ENCODE data around the gene ASAP2.

GRCh38 chr2:9345997-9346396, 139.4 kb downstream of the ASAP2 start:
- TF ChIP-seq CTCF (conservative IDR thresholded peaks at IDR 0.05; ENCODE audit: low read depth, low read length): no peak
- TF ChIP-seq EZH2phosphoT487 (IDR thresholded peaks at IDR 0.05; ENCODE audit: borderline replicate concordance, low read length): no peak
